ENCODE results near the gene IL34. TPM values are rescaled to one million over a fixed set of nuclear protein-coding genes. Genes with fewer than 3 reads are reported as not detected.

Gene IL34
- total and polyA plus RNA-seq, 2 of the 8 experiments (the other 6 are each of a cell fraction or from before 2014, with no cell fraction given), result 4.6 to 5.6 TPM

DNA sequence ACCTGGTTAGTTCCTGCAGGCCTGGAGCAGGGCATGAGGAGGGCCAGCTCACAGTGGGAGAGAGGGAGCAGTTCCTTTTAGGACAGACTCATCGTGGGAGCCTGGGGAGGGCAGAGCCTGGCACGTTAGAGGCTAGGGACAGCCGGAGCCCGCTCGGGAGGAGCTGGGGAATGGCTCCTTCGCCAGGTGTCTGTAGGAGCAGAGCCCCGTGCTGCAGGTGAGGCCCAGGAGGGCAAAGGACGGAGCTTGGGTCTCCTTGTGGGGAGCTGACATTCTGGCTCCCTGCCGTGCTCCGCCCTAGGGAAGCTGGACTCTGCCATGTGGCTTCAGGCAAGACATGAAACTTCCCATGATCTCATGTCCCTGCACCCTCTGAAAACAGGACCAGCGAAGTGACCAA is 58.2 kb downstream of the IL34 start:
- no peak overlapping the region for H2BK12ac ChIP-seq (ENCODE audit: low read depth, low read length)
- H4K91ac ChIP-seq (replicated peaks; ENCODE audit: insufficient read length, low read length), result no peak overlapping the region
- no peak overlapping the region for H3K4me2 ChIP-seq (ENCODE audit: insufficient read depth in 1 of 2, low read depth in 2 of 2, low read length in 2 of 2)
- H3K18ac ChIP-seq (ENCODE audit: extremely low read depth, low read length), result no peak overlapping the region
- no peak overlapping the region for H2BK120ac ChIP-seq (replicated peaks; ENCODE audit: low read depth, low read length)
- H3K27me3 ChIP-seq (replicated peaks in 1 of 4; ENCODE audit: control insufficient read depth in 3 of 4, extremely low read depth in 1 of 4, insufficient read depth in 3 of 4, low read length in 3 of 4), result no peaks in the 10 kb centered on the region
- no peak for DNase-seq (ENCODE audit: low read depth in 1 of 2, low spot score in 2 of 2)
- H3K9ac ChIP-seq (replicated peaks in 1 of 4; ENCODE audit: extremely low read depth in 1 of 4, low read depth in 3 of 4, low read length in 3 of 4), result no peak overlapping the region
- no peak overlapping the region for H2BK20ac ChIP-seq (ENCODE audit: low read length)
- no peak overlapping the region for H3K4ac ChIP-seq (replicated peaks; ENCODE audit: insufficient read length, low read depth, low read length)
- no peak overlapping the region for H3K56ac ChIP-seq (replicated peaks; ENCODE audit: insufficient read length, low read depth, low read length)
- H2AK5ac ChIP-seq (ENCODE audit: low read depth, low read length), result no peak overlapping the region
- 0 out of 2 replicates have a peak overlapping the region, but pooled peaks have one; percentile 23 for H2BK5ac ChIP-seq (ENCODE audit: low read depth, low read length)
- no peak overlapping the region for H3K27ac ChIP-seq (ENCODE audit: low read depth, low read length)
- no peaks in the 10 kb centered on the region for H3K79me2 ChIP-seq (ENCODE audit: control insufficient read depth in 1 of 2, insufficient read depth in 2 of 2, low read length in 2 of 2)
- no peak overlapping the region for H2BK15ac ChIP-seq (ENCODE audit: low read length)
- no peaks in the 10 kb centered on the region; a peak in 1 of 8 replicates for H3K36me3 ChIP-seq (ENCODE audit: control insufficient read depth in 2 of 4, insufficient read depth in 4 of 4, low read length in 3 of 4)
- H4K8ac ChIP-seq (ENCODE audit: extremely low read depth, insufficient read depth, low read length), result peak overlapping the region; percentile 38; the same call in 1 of the 2 replicates
- H3K4me1 ChIP-seq (replicated peaks in 1 of 4; ENCODE audit: control insufficient read depth in 3 of 4, insufficient read depth in 4 of 4, low read length in 3 of 4), result peaks cover 0 to 22% (median 13%) of the 10 kb centered on the region in 4 experiments; a peak in 5 of 7 replicates
- H3K4me3 ChIP-seq (ENCODE audit: extremely low read depth in 1 of 4, insufficient read depth in 2 of 4, low read depth in 3 of 4, low read length in 4 of 4), result no peak overlapping the region
- CTCF ChIA-PET (ENCODE audit: partially characterized antibody), result interaction anchor here (0.7 to 2.7 kb wide), 9 partner anchors 13 to 66 kb away, joined by 3 to 11 read pairs (median 4); no protein-coding TSS in a partner anchor
- peaks cover 2% of the 10 kb centered on the region; the same call in 1 of the 2 replicates for H3K79me1 ChIP-seq (ENCODE audit: low read depth, low read length)
- no peaks in the 10 kb centered on the region for H3K9me3 ChIP-seq (ENCODE audit: insufficient read depth in 2 of 2, low read depth in 1 of 2, low read length in 1 of 2)
- H3K23ac ChIP-seq (ENCODE audit: insufficient read length), result no peak overlapping the region
- POLR2A ChIA-PET (ENCODE audit: partially characterized antibody), result interaction anchor here (1.4 kb wide), 1 partner anchor 46 kb away, joined by 3 read pairs; no protein-coding TSS in a partner anchor
- no peak for FAIRE-seq
- no peaks in the 10 kb centered on the region for H3K23me2 ChIP-seq (ENCODE audit: low read depth, low read length)
- WGBS, 2 experiments (ENCODE audit: extremely low coverage in 1 of 2, insufficient coverage in 1 of 2, insufficient read length in 1 of 2, insufficient replicate concordance in 2 of 2, low coverage in 1 of 2, low lambda C conversion rate in 2 of 2, missing lambda C conversion rate in 1 of 2), result 93% methylated on average over 8 of the region's 11 CpGs; no CpG with 5 or more reads in 1 of the 2 experiments
- peaks cover 0 to 6% of the 10 kb centered on the region in 2 experiments for H4K20me1 ChIP-seq (replicated peaks in 1 of 2; ENCODE audit: control insufficient read depth in 1 of 2, insufficient read depth in 2 of 2, low read length in 2 of 2)
- H4K5ac ChIP-seq (ENCODE audit: insufficient read length, low read depth, low read length), result no peak overlapping the region
- no peak overlapping the region for H2AFZ ChIP-seq (ENCODE audit: low read length)
- H3K14ac ChIP-seq (ENCODE audit: insufficient read length), result no peak overlapping the region
- TF ChIP-seq GTF2F1 (IDR thresholded peaks at IDR 0.05; ENCODE audit: borderline replicate concordance, low read depth, low read length) (no peak), ASH2L (IDR thresholded peaks at IDR 0.05; ENCODE audit: low read length) (no peak), MAX (IDR thresholded peaks at IDR 0.05) (no peak), TBP (IDR thresholded peaks at IDR 0.05; ENCODE audit: low read depth, low read length) (no peak), SP2 (IDR thresholded peaks at IDR 0.05; ENCODE audit: low read length) (no peak), HDAC6 (IDR thresholded peaks at IDR 0.05; ENCODE audit: low read depth, low read length) (no peak), KDM4A (IDR thresholded peaks at IDR 0.05; ENCODE audit: low read depth, low read length, severe bottlenecking) (no peak), PHF8 (conservative IDR thresholded peaks at IDR 0.05; ENCODE audit: low read depth, low read length) (no peak), GABPA (IDR thresholded peaks at IDR 0.05; ENCODE audit: borderline replicate concordance, insufficient read depth, low read length) (no peak), RXRA (IDR thresholded peaks at IDR 0.05; ENCODE audit: insufficient read depth, low read depth, low read length) (no peak), TAF1 (IDR thresholded peaks at IDR 0.05; ENCODE audit: low read depth, low read length) (no peak), FOSL1 (IDR thresholded peaks at IDR 0.05; ENCODE audit: insufficient read depth, low read depth, low read length) (no peak), CREB1 (IDR thresholded peaks at IDR 0.05) (no peak), POLR2A (IDR thresholded peaks at IDR 0.05; ENCODE audit: control extremely low read depth in 1 of 2, low read depth in 2 of 2, low read length in 2 of 2) (no peak)

Data from H1 (cell line).